ENCODE data around the gene TCEA2. TPM values are rescaled to one million over a fixed set of nuclear protein-coding genes. Genes with fewer than 3 reads are reported as not detected.

Gene TCEA2
- total and polyA plus RNA-seq, 5 experiments from 2014 or later = 22.5 to 42.7 (median 33.0) TPM

DNA sequence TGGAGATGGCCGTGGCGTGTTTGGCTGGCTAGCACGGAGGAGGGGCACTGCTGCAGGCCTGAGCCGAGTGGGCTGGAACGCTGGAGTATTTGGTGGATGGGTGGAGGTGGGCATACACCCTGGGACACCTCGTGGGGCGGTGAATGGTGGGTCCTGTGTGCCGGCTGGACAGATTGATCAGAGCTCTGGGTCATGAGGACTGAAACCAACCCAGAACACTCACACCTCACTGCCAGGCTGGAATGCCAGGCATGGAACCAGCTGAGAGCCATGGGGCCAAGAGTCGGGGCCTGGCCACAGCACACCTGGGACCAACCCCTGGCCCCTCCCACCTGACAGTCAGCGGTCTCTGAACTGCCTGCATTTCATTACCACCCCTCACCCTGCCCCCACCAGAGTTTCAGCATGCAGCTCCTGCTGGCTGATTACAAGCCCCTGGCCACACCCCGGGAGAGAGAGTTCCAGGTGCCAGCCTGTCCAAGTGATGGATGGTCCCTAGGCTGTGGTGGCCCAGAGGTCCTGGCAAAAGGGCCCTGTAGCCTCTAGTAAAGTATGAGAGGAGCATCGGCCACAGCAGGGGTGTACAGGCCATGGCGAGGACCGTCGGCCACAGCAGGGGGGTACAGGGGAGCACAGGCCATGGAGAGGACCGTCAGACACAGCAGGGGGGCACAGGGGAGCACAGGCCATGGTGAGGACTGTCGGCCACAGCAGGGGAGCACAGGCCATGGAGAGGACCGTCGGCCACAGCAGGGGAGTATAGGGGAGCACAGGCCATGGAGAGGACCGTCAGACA lies 41.1 kb downstream of the TCEA2 start:
- POLR2A ChIA-PET = no interaction called here
- DNase-seq (peak in 2 of 10 donors; percentile 12 to 55), ATAC-seq (no peak)
- Mint-ChIP-seq H3K27me3 (peaks cover 0 to 26% (median 7%) of the 10 kb centered on the region in 5 donors), H3K27ac (peak overlapping the region in 1 of 10 donors; percentile 51), H3K9me3 (no peaks in the 10 kb centered on the region), H3K4me1 (peaks cover 19 to 57% (median 35%) of the 10 kb centered on the region in 4 donors), H3K4me3 (peak overlapping the region in 1 of 10 donors; percentile 7), H3K36me3 (no peaks in the 10 kb centered on the region)

DNA sequence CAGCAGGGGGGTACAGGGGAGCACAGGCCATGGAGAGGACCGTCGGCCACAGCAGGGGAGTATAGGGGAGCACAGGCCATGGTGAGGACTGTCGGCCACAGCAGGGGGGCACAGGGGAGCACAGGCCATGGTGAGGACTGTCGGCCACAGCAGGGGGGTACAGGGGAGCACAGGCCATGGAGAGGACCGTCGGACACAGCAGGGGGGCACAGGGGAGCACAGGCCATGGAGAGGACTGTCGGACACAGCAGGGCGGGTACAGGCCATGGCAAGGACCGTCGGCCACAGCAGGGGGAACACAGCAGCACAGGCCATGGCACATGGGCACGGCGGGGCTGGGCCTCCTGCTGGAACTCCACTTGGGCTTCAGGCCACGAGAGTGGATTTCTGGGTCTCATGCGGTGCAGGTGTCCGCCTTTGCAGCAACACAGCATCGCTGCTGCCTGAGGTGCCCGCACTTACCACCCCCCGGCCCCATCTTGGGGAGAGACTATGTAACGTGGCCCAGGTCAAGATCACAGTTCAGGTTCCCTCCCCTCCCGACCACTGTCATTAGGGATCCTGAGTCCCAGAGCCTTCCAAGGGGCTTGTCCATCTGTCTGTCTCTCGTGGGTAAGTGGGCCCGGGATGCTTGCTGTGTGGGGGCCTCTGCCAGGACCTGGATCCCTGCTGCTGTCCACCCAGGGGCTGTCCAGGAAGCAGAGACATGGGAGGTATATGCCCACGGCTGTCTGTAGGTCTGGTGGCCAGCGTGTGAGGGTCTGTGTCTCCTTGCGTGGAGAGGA lies 41.9 kb downstream of the TCEA2 start:
- H3K4me1 Mint-ChIP-seq = peaks cover 19 to 55% (median 33%) of the 10 kb centered on the region in 4 donors
- DNase-seq (peak in 2 of 10 donors; percentile 14 to 48), ATAC-seq (no peak)
- peak overlapping the region in 1 of 10 donors; percentile 34 for H3K27ac Mint-ChIP-seq
- peaks cover 0 to 26% (median 7%) of the 10 kb centered on the region in 5 donors for H3K27me3 Mint-ChIP-seq
- H3K9me3 Mint-ChIP-seq = no peaks in the 10 kb centered on the region
- H3K36me3 Mint-ChIP-seq = no peaks in the 10 kb centered on the region
- peak overlapping the region in 1 of 10 donors; percentile 45 for H3K4me3 Mint-ChIP-seq
- POLR2A ChIA-PET = no interaction called here

DNA sequence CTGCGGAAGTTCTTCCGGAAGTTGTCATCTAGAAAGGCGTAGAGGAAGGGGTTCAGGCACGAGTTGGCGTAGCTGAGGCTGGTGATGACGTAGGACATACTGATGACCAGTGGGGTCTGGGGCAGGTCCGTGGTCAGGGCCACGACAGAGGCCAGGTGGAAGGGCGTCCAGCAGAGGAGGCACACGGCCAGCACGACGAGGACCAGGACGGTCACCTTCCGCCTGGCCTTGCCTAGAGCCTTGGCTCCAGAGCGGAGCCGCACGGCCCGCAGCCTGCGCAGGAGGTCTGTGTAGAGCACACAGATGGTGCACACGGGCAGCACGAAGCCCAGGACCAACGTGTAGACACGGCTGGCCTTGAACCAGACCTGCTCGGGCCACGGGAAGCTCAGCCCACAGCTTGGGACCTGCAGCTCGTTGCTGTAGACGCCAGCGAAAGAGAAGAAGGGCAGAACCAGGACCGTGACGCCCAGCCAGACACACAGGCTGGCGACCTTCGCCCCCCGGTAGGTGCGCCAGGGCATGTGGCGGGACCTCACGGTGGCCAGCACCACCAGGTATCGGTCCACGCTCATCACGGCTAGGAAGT lies 42.9 kb downstream of the TCEA2 start:
- H3K27ac Mint-ChIP-seq = no peak overlapping the region
- DNase-seq (peak in 2 of 10 donors; percentile 14 to 52), ATAC-seq (no peak)
- no peaks in the 10 kb centered on the region for H3K9me3 Mint-ChIP-seq
- peaks cover 0 to 26% (median 7%) of the 10 kb centered on the region in 5 donors for H3K27me3 Mint-ChIP-seq
- H3K36me3 Mint-ChIP-seq = no peaks in the 10 kb centered on the region
- POLR2A ChIA-PET = no interaction called here
- no peak overlapping the region for H3K4me3 Mint-ChIP-seq
- H3K4me1 Mint-ChIP-seq = peaks cover 19 to 44% (median 24%) of the 10 kb centered on the region in 4 donors

DNA sequence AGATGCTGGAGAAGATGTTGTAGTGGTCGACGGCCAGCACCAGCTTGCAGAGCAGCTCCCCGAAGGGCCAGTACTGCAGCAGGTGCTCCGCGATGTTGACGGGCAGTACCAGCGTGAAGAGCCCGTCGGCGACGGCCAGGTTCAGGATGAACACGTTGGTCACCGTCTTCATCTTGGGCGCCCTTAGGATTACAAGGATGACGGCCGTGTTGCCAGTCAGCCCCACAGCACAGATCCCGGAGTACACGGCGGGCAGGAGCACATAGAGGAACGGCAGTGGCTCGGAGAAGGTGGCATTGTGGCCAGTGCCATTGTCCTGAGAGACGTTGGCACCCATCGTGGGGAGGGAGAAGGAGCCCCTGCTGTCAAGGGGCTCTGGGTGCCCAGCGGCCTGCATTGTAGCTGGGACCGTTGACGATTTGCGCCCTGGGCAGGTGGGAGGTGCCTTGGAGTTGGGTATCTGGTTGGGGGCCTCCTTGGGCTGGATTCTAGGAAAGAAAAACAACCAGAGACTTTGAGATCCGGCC lies 43.5 kb downstream of the TCEA2 start:
- peaks cover 13 to 39% (median 18%) of the 10 kb centered on the region in 4 donors for H3K4me1 Mint-ChIP-seq
- peaks cover 0 to 20% (median 3%) of the 10 kb centered on the region in 5 donors for H3K27me3 Mint-ChIP-seq
- peak overlapping the region in 2 of 10 donors; percentile 15 to 66 for H3K27ac Mint-ChIP-seq
- no peaks in the 10 kb centered on the region for H3K36me3 Mint-ChIP-seq
- no peak overlapping the region for H3K4me3 Mint-ChIP-seq
- ATAC-seq (no peak), DNase-seq (peak in 1 of 10 donors; percentile 62)
- no peaks in the 10 kb centered on the region for H3K9me3 Mint-ChIP-seq
- POLR2A ChIA-PET = no interaction called here

DNA sequence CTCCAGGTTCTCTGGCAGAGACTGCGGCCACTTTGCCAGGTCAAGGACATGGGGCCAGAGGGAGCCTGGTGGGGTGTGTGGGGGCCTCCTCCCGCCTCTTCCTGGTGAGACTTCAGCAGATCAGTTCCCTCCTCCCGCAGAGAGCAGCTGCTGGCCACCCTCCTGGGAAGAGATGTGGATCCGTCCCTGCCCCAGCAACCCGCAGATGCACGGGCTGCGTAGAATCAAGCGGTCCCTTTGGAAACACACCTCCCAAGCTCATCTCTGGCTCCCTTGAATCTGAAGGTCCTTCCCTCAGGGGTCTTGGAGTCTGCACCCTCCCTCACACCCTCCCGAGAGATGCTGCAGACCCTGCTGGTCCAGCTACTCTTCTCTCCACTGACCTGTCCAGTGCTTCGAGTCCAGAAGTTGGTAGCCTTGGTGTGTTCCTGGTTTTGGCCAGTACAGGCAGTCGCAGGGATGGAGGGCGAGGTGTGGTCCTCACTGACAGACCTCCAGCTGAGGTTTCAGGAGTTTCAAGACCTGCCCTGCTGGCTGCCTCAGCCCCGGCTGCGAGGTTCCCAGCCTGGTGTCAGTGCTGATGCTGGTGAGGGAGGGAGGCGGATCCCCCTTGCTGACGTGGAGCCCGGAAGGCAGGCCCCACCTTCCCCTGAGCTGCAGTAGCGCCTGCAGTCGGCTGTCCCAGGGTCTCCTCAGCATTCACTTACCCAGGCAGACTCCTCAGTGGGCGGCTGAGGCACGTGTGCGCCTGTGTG lies 44.2 kb downstream of the TCEA2 start, which contains the start of gene NPBWR2:
Gene NPBWR2, minus strand, starts transcription at position 585 of the 755 bp plus-strand sequence. CDS start 734 bp downstream, outside the sequence.
- POLR2A ChIA-PET = interaction anchor here (0.5 to 0.9 kb wide), 2 partner anchors 28 to 1016 kb away, joined by 3 to 5 read pairs; partner anchors contain the start of genes OPRL1 and RGS19
- Mint-ChIP-seq H3K4me1 (peaks cover 13 to 33% (median 18%) of the 10 kb centered on the region in 4 donors), H3K4me3 (no peak within 1 kb of the TSS), H3K36me3 (no peaks in the 10 kb centered on the region), H3K9me3 (no peaks in the 10 kb centered on the region), H3K27me3 (peaks cover 0 to 18% (median 2%) of the 10 kb centered on the region in 5 donors), H3K27ac (peak within 1 kb of the TSS in 8 of 10 donors; percentile 15 to 72 (median 37))
- DNase-seq = peak in 7 of 10 donors; percentile 30 to 70 (median 41)
- ATAC-seq = peak; percentile 91 to 97

DNA sequence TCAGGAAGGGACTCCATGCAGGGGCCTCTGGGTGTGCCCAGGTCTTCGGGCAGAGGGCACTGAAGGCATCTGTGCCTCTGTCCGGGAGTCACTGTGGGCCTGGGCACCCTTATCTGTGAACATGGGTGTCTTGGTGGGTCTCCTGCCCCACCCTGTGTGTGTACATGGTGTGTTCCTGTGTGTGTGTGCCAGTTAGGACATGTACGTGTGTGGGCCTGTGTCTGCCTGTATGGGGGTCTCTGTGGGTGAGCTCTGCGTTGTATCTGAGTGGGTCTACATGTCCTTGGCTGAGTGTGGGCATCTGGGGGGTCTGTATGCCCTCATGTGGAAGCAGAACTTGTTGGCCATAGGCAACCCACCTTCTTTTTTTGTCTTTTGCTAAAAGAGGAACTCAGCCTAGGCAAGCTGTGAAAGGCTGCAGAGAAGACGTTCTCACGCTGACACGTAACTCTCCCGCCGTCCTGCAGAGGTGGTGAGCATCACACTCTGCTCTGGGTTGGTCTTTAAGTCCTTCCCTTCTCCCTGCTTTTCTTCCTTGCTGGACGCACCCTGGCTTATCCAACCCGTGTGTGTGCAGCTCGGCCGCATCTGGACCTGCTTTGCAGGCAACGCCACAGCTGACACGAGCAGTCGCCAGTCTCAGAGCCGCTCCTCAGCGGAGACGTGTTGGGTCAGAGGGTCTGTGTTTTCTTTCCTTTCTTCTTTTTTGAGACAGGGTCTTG lies 44.9 kb downstream of the TCEA2 start:
- ATAC-seq = no peak
- Mint-ChIP-seq H3K4me3 (no peak overlapping the region), H3K27ac (peak overlapping the region in 8 of 10 donors; percentile 11 to 72 (median 37)), H3K27me3 (peaks cover 0 to 12% (median 2%) of the 10 kb centered on the region in 5 donors), H3K9me3 (no peaks in the 10 kb centered on the region), H3K4me1 (peaks cover 11 to 27% (median 15%) of the 10 kb centered on the region in 4 donors), H3K36me3 (no peaks in the 10 kb centered on the region)
- POLR2A ChIA-PET = interaction anchor here (0.5 to 0.9 kb wide), 2 partner anchors 29 to 1016 kb away, joined by 3 to 5 read pairs; partner anchors contain the start of genes OPRL1 and RGS19
- DNase-seq = peak in 1 of 10 donors; percentile 50

DNA sequence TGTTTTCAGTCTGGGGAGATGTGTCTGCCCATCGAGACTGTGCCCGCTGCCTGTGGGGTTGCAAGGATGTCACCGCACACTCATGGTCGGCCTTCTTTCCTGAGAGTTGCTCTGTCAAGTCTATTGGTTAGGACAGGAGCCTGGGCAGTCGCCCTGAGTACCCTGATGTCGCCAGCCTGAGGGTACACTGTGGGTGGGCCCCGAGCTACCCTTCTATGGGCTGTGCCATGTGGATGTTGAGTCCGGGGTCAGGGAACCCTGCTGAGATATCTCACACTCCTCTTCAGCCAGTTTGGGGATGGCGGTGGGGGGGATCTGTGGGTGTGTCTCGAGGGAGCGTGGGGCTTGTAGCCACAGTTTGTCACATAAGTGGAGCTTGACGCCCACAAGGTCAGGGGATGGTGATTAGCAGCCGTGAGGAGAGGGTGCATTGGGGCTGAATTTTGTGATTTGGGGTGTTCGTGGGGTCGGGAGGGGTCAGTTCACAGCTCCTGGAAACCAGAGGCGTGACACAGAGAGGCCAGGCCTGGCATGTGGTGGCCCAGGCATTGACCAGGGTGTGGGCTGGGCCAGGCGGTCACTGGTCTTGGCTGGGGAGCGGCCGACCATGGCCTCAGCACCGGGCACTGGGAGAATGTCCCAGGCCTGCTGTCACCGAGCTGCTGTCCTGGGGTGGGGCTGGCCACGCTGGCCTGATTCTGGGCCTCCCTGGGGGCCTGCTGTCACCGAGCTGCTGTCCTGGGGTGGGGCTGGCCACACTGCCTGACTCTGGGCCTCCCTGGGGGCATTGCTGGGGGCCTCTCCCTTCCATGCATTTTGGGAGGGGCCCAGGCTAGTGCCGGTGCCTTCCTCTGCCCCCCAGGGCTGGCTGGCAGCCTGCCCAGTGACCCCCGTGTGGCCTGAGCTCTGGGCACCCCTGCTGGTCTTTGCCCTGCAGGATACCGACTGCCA lies 46.0 kb downstream of the TCEA2 start:
- H3K4me3 Mint-ChIP-seq = no peak overlapping the region
- H3K36me3 Mint-ChIP-seq = no peaks in the 10 kb centered on the region
- no peaks in the 10 kb centered on the region for H3K9me3 Mint-ChIP-seq
- peaks cover 0 to 1% (median 0%) of the 10 kb centered on the region in 5 donors for H3K27me3 Mint-ChIP-seq
- ATAC-seq = no peak
- POLR2A ChIA-PET = no interaction called here
- peak overlapping the region in 3 of 10 donors; percentile 48 to 53 (median 50) for H3K27ac Mint-ChIP-seq
- peak in 2 of 10 donors; percentile 15 to 58 for DNase-seq
- peaks cover 11 to 20% (median 14%) of the 10 kb centered on the region in 4 donors for H3K4me1 Mint-ChIP-seq

DNA sequence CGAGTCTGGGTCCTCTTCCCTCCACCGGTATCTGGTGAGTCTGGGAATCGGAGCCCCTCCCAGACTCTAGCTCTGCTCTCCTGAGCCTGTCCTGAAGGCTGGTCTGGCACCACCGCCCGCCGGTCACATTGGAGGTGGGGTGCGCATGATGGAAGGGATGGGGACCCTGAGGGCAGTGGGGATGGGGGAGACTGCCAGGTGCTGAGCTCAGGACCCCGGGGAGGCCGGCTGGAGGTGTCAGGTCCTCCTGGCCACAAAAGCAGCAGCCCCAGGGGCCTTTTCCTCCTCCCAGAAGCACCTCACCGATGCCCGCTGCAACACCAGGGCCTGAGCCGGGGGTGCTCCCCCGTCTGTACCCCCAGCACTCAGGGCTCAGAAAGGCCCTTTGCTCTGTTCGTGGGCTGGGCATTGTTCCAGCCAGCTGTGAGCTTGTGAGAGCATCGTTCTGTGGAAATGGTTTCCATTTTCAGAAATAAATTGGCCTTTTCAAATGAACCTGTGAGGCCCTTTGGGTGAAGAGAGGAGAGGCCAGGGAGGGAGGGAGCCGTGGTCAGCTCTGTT lies 46.9 kb downstream of the TCEA2 start:
- peaks cover 11 to 20% (median 14%) of the 10 kb centered on the region in 4 donors for H3K4me1 Mint-ChIP-seq
- DNase-seq = peak in 2 of 10 donors; percentile 10 to 45
- no peak overlapping the region for H3K4me3 Mint-ChIP-seq
- no peak overlapping the region for H3K27ac Mint-ChIP-seq
- no peak for ATAC-seq
- H3K36me3 Mint-ChIP-seq = no peaks in the 10 kb centered on the region
- no peaks in the 10 kb centered on the region for H3K9me3 Mint-ChIP-seq
- no peaks in the 10 kb centered on the region for H3K27me3 Mint-ChIP-seq
- POLR2A ChIA-PET = no interaction called here

DNA sequence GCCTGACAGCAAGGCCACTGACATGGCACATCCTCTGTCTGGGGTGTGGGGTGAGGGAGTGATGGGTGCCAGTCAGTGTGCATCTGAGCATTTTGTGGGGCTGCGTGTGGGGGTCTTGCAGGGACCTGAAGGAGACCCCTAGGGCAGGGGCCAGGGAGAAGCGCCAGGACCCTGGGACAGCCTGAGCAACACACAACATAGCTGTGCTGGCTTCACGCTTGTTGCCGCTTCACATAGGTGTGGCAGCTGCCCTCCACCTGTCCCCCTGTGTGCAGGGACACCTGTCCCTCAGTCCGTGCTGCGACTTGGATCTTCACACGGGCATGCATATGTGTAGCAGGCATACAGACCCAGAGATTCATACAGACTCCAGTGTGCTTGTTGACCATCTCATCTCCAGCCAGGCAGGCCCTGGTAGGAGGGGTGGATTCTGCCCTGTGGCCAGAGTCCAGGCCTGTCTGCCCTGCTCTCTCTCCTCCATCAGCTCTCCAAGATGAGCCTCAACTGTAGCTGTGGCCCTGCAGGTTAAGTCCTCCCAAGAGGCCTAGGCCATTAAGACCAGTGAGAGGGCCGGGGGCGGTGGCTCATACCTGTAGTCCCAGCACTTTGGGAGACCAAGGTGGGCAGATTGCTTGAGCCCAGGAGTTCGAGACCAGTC lies 47.5 kb downstream of the TCEA2 start:
- peak in 1 of 10 donors; percentile 41 for DNase-seq
- no peaks in the 10 kb centered on the region for H3K9me3 Mint-ChIP-seq
- no peak for ATAC-seq
- no peaks in the 10 kb centered on the region for H3K36me3 Mint-ChIP-seq
- no peak overlapping the region for H3K27ac Mint-ChIP-seq
- POLR2A ChIA-PET = no interaction called here
- H3K4me3 Mint-ChIP-seq = no peak overlapping the region
- peaks cover 11 to 20% (median 14%) of the 10 kb centered on the region in 4 donors for H3K4me1 Mint-ChIP-seq
- no peaks in the 10 kb centered on the region for H3K27me3 Mint-ChIP-seq

All from naive thymus-derived CD8-positive, alpha-beta T cell (primary cell).